MM.1S (cell line): ENCODE data around the gene CEP63.

ENCODE experiments used
- DNase-seq: peaks from one replicate; pipeline ENCODE4 v3.0.0-alpha.2; 2015
- H2AFZ ChIP-seq: fragments of 300-600 bp; sonication (generic); 2 replicates; pipeline ENCODE4 v1.6.0; 2016; ENCODE audit warnings: antibody characterized with exemption, low read length
- H3F3A ChIP-seq: fragments of 300-600 bp; sonication (generic); 2 replicates; pipeline ENCODE4 v1.6.1; 2016; ENCODE audit warnings: mild to moderate bottlenecking, antibody characterized with exemption, low read length, moderate library complexity, mixed read lengths; ENCODE audit not compliant: insufficient read depth
- H3K27ac ChIP-seq: fragments of 300-600 bp; sonication (generic); 2 replicates; pipeline ENCODE4 v1.5.1; 2016; ENCODE audit warnings: mild to moderate bottlenecking, low read length
- H3K27me3 ChIP-seq: fragments of 300-600 bp; sonication (generic); replicated peaks from 2 replicates; pipeline ENCODE4 v1.6.0; 2016; ENCODE audit warnings: low read length; ENCODE audit not compliant: insufficient read depth
- H3K36me3 ChIP-seq: fragments of 300-600 bp; sonication (generic); replicated peaks from 2 replicates; pipeline ENCODE4 v1.6.1; 2016; ENCODE audit warnings: mild to moderate bottlenecking, low read length, mixed read lengths; ENCODE audit not compliant: insufficient read depth
- H3K4me1 ChIP-seq: fragments of 300-600 bp; sonication (generic); 2 replicates; pipeline ENCODE4 v1.6.1; 2016; ENCODE audit warnings: low read length, mixed read lengths
- H3K4me2 ChIP-seq: fragments of 300-600 bp; sonication (generic); 2 replicates; pipeline ENCODE4 v1.6.0; 2016; ENCODE audit warnings: low read depth, low read length
- H3K4me3 ChIP-seq: fragments of 300-600 bp; sonication (generic); 2 replicates; pipeline ENCODE4 v1.5.1; 2016; ENCODE audit warnings: low read length, mixed read lengths
- H3K79me2 ChIP-seq: fragments of 300-600 bp; sonication (generic); 2 replicates; pipeline ENCODE4 v1.6.1; 2016; ENCODE audit warnings: mixed run types, low read length, mixed read lengths
- H3K9ac ChIP-seq: fragments of 300-600 bp; sonication (generic); 2 replicates; pipeline ENCODE4 v1.6.1; 2016; ENCODE audit warnings: low read length, mixed read lengths
- H3K9me2 ChIP-seq: fragments of 300-600 bp; sonication (generic); replicated peaks from 2 replicates; pipeline ENCODE4 v1.6.1; 2016; ENCODE audit warnings: mild to moderate bottlenecking, low read length, mixed read lengths; ENCODE audit not compliant: insufficient read depth
- H3K9me3 ChIP-seq: fragments of 300-600 bp; sonication (generic); replicated peaks from 2 replicates; pipeline ENCODE4 v1.6.1; 2016; ENCODE audit warnings: mild to moderate bottlenecking, low read length, mixed read lengths; ENCODE audit not compliant: insufficient read depth
- H4K20me1 ChIP-seq: fragments of 300-600 bp; sonication (generic); 2 replicates; pipeline ENCODE4 v1.6.1; 2016; ENCODE audit warnings: mild to moderate bottlenecking, low read length, moderate library complexity, mixed read lengths; ENCODE audit not compliant: insufficient read depth
- CTCF ChIP-seq: fragments of 300-600 bp; sonication (generic); IDR thresholded peaks from 2 replicates; pipeline ENCODE4 v1.5.1; 2016; ENCODE audit warnings: antibody characterized with exemption, low read length, mixed read lengths
- EZH2 ChIP-seq: fragments of 300-600 bp; sonication (generic); optimal IDR thresholded peaks from 2 replicates; pipeline ENCODE3; 2017; ENCODE audit warnings: low read depth, mild to moderate bottlenecking, antibody characterized with exemption, low read length, mixed read lengths
- EZH2phosphoT487 ChIP-seq: fragments of 300-600 bp; sonication (generic); IDR thresholded peaks from 2 replicates; pipeline ENCODE4 v1.6.1; 2018; ENCODE audit warnings: antibody characterized with exemption, low read length

The CEP63 gene

GRCh38 chr3:134474956-134475355 is 10.9 kb upstream of the CEP63 start:
- Histone ChIP-seq H3K79me2 (no peaks in the 10 kb centered on the region), H3K36me3 (peaks cover 11% of the 10 kb centered on the region; the same call in 1 of the 2 replicates), H2AFZ (no peak overlapping the region), H3F3A (no peaks in the 10 kb centered on the region), H3K4me3 (no peak overlapping the region), H3K9me3 (no peaks in the 10 kb centered on the region), H3K4me1 (no peaks in the 10 kb centered on the region), H4K20me1 (no peaks in the 10 kb centered on the region), H3K4me2 (no peak overlapping the region), H3K27ac (no peak overlapping the region), H3K9me2 (no peaks in the 10 kb centered on the region), H3K9ac (no peak overlapping the region), H3K27me3 (no peaks in the 10 kb centered on the region)
- no peak for DNase-seq
- TF ChIP-seq EZH2 (no peak), CTCF (no peak), EZH2phosphoT487 (no peak)

GRCh38 chr3:134476306-134476705 is 9.6 kb upstream of the CEP63 start:
- Histone ChIP-seq H3K9me2 (no peaks in the 10 kb centered on the region), H3K4me3 (no peak overlapping the region), H4K20me1 (no peaks in the 10 kb centered on the region), H3K4me1 (no peaks in the 10 kb centered on the region), H3K4me2 (no peak overlapping the region), H3K27ac (no peak overlapping the region), H3K36me3 (peaks cover 15% of the 10 kb centered on the region; the same call in 1 of the 2 replicates), H3K79me2 (no peaks in the 10 kb centered on the region), H3K9ac (no peak overlapping the region), H2AFZ (no peak overlapping the region), H3F3A (no peaks in the 10 kb centered on the region), H3K9me3 (no peaks in the 10 kb centered on the region), H3K27me3 (no peaks in the 10 kb centered on the region)
- DNase-seq: no peak
- TF ChIP-seq EZH2phosphoT487 (no peak), CTCF (no peak), EZH2 (no peak)

GRCh38 chr3:134477002-134477401 is 8.9 kb upstream of the CEP63 start:
- no peak for DNase-seq
- Histone ChIP-seq H3K27ac (no peak overlapping the region), H3K9me3 (no peaks in the 10 kb centered on the region), H3K79me2 (no peaks in the 10 kb centered on the region), H3K36me3 (peaks cover 15% of the 10 kb centered on the region; the same call in 1 of the 2 replicates), H3K4me2 (no peak overlapping the region), H3K4me3 (no peak overlapping the region), H2AFZ (no peak overlapping the region), H4K20me1 (no peaks in the 10 kb centered on the region), H3K4me1 (no peaks in the 10 kb centered on the region), H3K27me3 (no peaks in the 10 kb centered on the region), H3K9me2 (no peaks in the 10 kb centered on the region), H3F3A (no peaks in the 10 kb centered on the region), H3K9ac (no peak overlapping the region)
- TF ChIP-seq CTCF (no peak), EZH2phosphoT487 (no peak), EZH2 (no peak)
